HG02884 (cell line): ENCODE measurements around the gene UCN.
"Not testable (repeated sequence)": the region's sequence is repeated elsewhere in the genome, so short reads cannot be mapped to it uniquely, and the experiment has no call there.

Experiments
- ATAC-seq: cut with Tn5 transposase; IDR thresholded peaks from one replicate; pipeline ENCODE4 v1.9.1; 2021; ENCODE audit warnings: mild to moderate bottlenecking, moderate library complexity; ENCODE audit not compliant: unreplicated experiment

UCN gene

DNA sequence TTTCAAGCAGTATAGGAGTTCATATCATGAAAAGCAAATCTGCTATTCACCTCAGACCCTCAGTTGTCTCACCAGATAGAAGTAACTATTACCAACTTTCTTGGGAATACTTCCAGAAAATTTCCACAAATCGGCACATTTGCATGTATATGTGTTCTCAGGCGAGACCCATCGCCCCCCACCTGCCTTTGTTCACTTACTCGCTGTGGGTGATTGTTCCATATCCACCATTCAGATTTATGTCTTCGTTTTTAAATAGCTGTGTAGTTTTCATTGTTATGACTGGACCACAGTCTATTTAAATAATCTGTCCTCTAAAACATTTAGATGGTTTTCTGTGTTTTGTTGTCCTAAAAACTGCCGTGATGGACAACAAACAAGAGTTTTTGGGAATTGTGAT is 22.8 kb downstream of the UCN start:
- no peak for ATAC-seq

DNA sequence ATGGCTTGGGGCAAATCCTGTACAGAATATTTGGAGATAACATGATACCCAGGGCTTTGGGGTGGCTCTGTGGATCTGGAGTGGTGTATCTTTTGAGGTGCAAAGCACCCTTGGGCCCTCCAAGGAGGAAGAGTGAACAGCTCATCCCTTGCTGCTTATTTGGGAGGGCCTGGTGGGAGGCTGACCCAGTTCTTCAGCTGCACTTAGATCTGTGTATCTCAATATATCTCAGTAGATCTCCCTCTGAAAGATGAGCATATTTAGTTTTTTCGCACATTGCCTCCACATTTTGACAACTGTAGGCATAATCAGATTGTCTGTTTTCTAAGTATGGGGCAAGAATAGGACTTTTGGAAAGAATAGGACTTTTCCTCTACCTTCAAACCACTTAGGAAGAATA is 23.2 kb downstream of the UCN start:
- no peak for ATAC-seq

DNA sequence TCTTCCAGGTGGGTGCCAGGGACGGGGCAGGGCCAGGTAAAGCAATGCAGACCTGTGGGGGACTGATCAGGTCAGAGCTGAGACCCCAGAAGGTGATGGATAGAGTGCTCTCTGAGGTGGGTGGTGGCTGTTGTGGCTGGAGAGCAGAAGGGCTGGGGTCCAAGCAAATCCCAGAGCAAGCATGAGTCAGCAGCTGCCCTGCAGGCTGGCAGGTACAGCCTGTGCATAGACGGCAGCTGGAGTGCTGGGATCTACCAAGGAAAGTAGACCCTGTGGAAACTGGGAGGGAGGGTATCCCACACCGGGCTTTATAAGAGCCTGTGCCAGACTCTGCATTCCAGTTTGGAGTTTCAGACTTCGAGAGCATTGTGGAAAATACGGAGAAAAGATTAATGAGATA is 25.4 kb downstream of the UCN start:
- ATAC-seq = no peak

DNA sequence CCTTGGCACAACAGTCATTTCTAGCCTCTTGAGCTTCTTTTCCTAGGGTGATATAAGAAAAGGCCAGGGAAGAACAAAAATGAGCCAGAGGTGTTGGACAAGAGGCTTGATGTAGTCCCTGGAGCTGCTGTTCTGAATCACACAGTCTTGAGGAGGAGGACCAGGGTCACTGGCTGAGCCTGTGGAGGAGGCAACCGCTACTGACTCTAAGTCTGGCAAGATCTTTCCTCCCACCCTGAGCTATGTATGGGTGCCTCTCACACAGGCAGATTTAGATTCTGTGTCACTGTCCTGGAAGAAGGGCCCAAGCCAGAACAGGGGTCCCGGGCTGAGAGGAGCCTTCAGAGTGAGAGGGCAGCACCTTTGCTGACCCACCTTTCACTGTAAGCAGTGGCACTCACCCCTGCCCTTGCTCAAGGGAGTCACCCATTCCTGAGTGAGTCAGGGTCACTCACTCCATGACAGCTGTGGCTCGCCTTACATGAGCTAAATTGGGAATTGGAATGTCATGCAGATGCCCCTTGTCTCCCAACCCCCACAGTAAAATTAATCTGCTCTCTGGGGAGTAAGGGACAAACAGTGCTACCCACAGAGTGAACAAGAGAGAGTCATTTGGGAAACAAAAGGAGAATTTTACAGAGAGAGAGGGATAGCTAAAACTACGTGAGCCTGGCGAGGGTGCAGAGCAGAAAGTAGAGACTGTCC is 26.2 kb downstream of the UCN start, which contains the start of gene TRIM54:
Gene TRIM54, plus strand, starts transcription at position 575 of the 705 bp plus-strand sequence. CDS start 303 bp downstream, outside the sequence.
- no peak for ATAC-seq

DNA sequence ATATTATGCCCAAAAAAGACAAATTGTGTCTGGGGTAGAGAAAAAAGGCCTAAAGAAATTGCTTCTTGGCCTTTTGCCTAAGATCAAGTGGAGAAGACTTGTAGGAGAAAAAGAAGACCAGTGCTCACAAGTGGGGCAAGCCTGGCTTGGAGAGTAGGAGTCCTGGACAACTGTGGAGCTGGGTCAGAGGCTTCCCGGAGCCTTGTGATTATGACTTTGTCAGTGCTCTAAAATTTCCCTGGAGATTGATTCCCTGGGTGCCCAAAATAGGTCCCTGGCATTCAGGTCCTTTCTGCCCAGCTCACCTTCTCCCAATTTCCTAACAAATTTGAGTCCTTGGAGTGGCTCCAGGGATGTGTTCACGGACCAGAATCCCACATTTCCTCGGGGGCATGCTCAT is 26.8 kb downstream of the UCN start:
- no peak for ATAC-seq

DNA sequence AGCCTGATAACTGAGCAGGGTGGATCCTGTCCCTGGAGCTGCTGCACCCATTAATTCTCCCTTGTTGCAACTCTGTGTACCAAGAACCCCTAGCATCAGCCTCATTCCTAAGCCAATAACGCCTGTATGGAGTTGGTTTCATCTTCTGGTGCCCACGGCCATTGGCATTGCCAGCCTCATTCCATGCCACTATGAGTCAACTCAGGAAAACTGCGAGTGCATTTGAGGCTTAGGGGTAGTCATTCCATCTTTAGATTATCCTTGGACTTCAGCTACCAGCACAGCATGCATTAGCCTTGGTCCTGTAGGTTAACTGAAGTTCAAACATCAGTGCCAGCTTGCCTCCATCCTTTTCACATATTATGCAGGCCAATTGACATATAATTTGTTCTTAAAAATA is 27.4 kb downstream of the UCN start:
- no peak for ATAC-seq

DNA sequence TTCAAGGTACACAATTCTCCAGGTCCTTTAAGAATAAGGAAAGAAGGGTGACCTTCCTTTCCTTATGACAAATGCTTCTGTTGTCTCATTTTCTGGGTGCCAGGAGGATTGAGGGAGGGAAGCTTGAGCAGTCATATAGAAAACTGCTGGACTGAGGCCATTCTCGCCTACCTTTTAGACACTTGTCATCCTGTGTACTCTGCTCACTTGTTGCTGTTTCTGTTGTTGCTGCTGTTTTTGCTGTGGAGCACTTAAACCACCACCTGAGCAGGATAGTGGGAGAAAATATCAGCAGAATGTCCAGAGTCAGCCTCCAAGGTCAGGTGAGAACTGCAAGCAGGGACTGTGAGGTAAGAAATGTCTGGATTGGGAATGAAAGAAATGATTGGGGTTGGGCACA is 30.2 kb downstream of the UCN start:
- no peak for ATAC-seq

DNA sequence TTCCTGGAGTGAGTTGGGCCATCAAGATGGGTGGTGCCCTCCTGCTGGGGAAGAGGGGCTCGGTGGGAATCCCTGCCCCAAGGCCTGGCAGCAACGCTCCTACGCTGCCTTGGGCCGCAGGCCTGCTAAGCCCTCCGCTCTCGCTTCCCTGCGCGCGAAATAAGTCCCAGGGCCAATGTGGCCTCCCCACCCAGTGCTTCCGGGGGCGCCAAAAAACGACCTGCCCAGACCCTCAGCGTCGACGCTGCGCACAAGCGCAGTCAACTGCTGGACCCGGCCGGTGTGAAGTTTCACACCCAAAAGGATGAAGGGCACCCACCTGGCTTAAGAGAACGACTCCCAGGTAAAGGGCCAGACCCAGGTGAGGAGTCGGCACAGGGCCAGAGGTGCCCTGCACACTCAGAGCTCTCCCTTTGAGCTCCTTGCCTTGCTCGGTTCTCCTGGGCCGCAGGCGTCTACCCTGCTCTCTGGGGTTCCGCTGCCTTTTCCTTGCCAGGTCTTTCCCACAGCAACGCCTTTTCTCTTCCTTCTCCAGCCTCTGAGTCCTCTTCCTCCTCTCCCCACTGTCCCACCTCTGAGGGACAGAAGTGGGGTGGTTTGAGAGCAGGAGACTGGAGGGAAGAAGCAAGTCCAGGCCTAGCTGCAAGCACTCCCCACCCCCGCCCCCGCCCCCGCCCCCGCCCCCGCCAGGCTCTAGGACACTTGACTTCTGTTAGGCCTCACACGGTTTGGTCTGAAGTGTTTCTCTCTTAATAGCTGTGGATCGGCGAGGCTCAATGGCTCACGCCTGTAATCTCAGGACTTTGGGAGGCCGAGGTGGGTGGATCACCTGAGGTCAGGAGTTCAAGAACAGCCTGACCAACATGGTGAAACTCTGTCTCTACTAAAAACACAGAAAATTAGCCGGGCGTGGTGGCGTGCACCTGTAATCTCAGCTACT is 32.8 kb downstream of the UCN start, which contains the start of gene DNAJC5G:
Gene DNAJC5G, plus strand, starts transcription at position 223 of the 940 bp plus-strand sequence. CDS start 1,296 bp downstream, outside the sequence.
- ATAC-seq = no peak

DNA sequence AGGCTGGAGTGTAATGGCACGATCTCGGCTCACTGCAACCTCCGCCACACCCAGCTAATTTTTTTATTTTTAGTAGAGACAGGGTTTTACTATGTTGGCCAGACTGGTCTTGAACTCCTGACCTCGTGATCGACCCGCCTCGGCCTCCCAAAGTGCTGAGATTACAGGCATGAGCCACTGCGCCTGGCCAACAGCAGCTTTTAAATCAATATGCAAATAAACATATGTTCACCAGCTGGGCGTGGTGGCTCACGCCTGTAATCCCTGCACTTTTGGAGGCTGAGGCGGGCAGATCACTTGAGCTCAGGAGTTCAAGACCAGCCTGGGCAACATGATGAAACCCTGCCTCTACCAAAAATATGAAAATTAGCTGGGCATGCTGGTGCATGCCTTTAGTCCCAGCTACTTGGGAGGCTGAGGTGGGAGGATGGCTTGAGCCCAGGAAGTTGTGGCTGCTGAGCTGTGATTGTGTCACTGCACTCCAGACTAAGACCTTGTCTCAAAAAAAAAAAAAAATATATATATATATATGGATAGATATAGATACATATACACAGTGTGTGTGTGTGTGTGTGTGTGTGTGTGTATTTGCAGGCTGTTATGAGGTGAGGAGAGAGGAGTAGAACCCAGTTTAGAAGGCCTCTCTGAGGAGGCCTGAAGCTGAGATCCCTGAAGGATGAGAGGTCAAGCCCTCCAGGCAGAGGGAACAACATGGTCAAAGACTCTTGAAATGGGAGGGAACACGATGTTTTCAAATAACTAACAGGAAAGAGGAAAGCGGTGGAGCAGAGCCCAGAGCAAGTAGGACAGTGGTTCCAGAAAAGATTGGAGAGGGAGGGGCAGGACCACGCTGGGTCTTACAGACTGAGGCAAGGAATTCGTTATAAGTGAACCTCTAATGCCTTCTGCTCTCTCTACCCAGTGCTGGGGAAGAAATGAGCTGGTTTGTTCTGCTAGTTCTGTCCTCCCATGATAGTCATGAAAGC is 35.4 kb downstream of the UCN start:
- not testable (repeated sequence) for ATAC-seq

DNA sequence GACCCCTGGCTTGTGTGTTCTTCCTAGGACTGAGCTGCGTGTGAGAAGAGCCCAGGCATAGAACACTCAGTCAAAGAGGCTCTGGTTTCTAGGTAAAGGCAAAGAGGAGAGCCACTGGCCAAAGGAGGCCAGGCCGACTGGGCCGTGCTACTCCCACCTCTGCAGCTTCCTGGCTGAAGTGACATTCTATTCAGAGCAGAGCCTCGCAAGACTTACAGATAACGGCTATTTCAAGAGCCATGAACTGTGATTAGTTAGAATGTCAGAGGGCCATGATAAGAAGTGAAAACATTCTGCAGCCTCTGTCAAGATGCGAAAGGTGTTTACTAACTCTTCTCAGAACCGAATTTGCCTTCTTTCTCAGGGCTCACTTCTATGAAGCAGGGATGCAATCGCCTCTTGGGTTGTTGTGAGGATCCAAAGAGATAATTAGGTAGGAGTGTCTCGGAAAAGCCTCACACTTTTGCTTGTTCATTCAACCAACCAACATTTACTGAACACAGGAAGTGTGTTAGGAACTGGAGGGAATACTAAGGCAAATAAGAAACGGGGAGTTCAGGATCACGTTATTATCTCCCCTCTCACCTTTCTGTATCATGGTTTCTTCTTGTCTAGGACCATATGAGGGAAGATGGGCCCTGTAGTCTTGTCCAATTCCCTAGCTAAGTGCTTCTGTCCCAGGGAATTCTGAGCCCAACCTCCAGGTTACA is 36.5 kb downstream of the UCN start:
- ATAC-seq = no peak

DNA sequence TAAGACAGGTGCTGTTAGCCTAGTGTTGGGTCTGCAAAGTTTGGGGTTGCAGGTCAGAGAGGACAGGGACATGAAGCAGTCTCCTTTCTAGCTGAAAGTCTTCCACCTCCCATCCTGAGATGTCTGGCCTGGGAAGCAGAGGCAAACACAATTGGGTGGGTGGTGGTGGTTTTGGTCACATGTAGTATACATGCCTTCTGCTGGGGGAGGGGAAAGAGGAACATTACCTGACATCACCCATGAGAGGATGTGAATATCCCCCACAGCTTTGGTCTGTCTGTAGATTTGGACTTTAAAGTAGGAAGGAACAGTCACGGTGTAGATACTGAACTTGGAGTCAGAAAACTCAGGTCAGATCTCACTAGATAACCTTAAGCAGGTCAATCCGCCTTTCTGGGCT is 37.6 kb downstream of the UCN start:
- no peak for ATAC-seq

DNA sequence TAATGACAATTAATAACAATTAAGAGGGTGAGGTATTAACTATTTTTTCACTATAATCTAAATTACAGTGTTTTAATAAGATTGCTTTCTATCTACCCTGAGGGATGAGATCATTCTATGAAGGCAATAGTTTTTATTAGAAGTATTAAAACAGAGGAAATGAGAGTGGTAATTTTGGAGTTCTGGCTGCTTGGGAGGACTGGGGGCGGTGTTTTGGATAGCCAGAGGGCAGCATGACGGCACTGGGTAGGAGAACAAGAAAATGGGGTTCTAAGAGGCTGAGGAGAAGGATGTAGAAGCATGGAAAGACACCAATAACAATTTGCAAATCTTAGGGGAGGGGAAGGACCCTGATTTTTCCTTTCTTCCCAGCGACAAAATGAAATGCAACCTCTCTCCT is 38.1 kb downstream of the UCN start:
- no peak for ATAC-seq

DNA sequence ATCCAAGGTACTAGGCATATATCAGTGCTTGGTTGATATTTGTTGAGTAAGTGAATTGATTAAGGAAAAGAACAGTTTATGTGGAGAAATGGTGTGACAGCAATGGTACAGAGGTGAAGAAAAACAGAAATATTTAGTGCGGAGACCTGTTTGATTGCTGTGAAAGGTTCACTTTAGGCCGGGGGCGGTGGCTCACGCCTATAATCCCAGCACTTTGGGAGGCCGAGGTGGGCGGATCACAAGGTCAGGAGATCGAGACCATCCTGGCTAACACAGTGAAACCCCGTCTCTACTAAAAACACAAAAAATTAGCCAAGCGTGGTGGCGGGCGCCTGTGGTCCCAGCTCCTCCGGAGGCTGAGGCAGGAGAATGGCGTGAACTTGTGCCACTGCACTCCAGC is 39.9 kb downstream of the UCN start:
- ATAC-seq = not testable (repeated sequence)

DNA sequence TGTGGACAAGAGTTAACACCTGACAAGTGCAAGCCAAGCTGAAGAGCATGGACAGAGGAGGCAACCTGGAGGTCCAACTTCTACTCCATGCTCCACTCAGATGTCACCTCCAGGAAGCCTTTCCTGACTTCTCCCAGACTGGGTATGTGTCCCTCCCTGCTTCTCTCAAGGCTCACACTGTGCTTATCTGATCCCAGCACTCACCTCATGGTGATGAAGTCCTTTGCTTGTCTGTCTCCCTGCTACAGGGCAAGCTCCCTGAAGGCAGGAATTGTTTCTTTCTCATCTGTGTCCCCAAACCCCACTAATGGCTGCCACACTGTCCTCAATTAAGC is 42.7 kb downstream of the UCN start:
- ATAC-seq = no peak

DNA sequence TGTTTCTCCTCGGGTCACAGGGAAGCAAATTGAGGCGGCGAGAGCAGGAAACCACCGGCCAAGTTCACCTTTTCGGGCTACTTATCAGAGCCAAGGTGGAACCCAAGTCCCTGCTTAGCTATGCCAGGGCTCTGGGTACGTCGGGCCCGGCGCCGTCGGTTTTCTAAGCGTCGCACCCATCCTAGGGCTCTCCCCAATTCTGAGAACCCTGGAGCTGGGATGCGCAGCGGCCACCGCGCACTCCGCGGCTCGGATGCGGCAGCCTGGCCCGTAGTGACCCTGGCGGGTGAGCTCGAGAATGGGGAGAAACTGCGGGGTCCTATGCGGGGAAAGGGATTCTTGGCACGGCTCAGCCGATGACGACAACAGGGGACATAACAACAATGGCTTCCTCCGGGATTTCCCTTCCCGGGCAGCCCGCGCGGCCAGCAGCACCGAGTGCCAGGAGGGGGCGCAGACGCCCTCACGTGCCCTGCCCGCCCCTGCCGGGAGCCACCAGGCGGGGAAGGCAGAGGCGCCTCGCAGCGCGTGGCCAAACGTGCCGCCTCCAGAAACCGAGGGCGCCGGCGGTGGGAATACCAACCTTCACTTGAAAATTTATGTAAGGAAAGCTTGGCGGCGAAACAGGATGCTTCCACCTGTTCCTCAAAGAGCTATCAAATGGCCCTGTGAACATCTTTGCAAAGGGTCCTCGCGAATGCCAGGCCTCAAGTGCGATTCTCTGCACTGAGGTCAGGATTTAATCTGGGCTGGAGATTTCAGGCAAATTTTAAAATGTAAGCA is 43.3 kb downstream of the UCN start:
- ATAC-seq = no peak

DNA sequence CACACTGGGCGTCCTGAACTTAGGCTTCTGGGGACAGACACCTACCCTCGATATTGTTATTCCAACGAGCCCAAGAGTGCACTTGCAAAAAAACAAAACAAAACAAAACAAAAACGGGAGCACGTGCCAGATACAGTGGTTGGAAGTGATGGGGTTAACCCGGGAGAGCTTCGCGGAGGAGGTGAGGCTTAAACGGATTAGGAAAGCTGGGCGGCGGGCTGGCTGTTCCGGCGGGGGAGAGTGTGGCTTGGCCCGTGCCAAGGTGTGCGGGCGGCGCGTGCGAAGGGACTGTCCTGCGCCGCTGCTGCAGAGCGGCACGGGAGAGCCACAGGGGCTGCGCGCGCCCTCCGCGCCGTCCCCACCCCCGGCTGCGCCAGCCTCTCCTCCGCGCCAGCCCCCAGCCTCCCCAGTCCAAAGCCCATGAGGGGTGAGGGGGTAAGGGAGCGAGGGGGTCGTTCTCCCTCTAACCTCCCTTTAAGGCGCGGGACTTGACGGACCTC is 43.9 kb downstream of the UCN start:
- no peak for ATAC-seq

DNA sequence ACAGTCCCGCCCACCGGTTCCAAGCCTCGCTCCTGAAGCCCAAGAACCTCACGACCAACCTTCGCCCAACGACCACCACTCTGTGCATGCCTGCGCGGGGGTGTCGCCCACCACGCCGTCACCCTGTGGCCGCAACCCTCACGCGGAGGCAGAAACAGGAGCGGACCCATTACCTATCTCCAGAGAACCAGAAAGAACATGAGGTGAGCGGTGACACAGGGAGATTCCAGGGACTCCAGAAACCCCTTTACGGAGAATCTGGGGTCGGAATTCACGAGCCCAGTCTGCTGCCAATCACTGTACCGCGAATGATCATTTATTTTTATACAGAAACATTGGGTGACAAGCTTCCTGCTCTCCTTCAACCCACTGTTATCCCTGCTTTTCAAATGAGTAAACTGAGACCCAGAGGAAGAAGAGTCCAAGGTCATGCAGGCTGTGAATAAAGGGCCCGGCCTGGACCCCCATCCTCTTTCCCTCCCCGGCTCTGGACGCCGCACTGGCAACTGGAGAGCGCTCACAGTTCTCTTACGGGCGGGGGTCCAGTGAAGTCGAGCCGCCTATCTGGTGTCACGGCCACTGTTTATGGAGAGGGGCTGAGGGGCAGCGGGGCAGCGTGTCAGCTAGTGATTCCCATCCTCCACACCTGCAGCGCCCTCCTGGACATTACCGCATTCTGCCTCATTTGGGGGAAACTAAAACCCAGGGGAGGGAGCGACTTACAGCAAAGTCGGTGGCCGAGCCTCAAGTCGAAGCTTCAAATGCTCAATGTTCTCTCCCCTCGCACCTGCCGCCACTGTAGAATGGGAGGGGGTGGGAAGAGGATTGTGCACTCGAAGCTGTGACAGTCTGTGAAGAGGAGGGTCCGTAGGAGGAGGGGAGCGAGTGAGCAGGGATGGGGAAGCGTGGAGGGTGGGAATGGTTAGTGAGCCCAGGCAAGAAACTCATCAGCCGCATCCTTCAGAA is 44.7 kb downstream of the UCN start:
- no peak for ATAC-seq
